Stimulated activated CD4-positive, alpha-beta T cell treated with anti-CD3 and anti-CD28 coated beads, Interleukin-4, amount 100 ng/mL, for 1 hour (primary cell): ENCODE measurements around the gene DPH2.

Experiments
- DNase-seq: peaks from one replicate; pipeline ENCODE4 v3.0.0-alpha.2; 2020

Gene DPH2

GRCh38 chr1:43970502-43970901 lies 692 bp downstream of the DPH2 start:
- no peak for DNase-seq

GRCh38 chr1:43970911-43971310 lies 1.1 kb downstream of the DPH2 start:
- no peak for DNase-seq

DNA sequence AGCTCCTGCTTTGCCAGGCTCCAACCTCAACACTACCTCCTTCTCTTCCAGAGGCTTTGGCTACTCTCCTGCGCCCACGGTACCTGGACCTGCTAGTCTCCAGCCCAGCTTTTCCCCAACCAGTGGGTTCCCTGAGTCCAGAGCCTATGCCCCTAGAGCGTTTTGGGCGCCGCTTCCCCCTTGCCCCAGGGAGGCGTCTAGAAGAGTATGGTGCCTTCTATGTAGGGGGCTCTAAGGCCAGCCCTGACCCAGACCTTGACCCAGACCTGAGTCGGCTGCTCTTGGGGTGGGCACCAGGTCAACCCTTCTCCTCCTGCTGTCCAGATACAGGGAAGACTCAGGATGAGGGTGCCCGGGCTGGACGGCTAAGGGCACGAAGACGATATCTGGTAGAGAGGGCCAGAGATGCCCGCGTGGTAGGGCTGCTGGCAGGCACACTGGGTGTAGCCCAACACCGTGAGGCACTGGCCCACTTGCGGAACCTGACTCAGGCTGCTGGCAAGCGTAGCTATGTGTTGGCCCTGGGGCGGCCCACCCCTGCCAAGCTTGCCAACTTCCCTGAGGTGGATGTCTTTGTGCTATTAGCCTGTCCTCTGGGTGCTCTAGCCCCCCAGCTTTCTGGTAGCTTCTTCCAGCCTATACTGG lies 1.6 kb downstream of the DPH2 start:
- DNase-seq, result no peak

- DNase-seq, result no peak
Measured at GRCh38 chr1:43973981-43974442, 4.2 kb downstream of the DPH2 start.

DNA sequence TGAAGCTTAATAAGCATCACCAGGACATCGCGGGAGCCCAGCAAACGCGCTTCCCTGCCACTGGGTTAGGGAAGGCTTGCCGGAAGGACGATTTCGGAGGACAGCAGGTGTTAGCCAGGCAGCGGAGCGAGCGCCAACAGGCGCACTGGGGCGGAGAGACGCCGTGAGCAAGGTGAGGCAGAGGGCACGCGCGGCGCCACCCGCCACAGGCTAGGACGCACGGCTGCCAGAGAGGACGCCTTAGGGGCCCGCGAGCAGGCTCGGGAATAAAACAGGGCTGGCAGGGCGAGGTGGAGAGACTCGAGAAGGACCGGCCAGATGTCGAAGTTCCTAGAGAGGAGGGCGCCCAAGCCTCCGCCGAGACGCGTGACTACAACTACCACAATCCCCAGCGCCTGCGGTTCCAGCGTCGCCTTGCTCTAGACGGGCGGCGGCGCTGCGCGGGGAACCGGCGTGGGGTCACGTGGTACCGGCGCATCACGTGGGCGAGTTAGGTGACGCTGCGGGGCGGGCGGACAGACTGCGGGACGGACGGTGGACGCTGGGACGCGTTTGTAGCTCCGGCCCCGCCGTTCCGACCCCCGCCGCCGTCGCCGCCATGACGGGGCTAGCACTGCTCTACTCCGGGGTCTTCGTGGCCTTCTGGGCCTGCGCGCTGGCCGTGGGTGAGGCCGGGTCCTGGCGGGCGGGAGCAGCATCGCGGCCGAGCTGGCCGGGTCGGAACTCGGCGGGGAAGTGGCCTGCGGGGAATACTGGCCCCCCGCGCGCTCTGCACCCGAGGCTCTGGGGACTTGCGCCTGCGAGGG lies 4.8 kb downstream of the DPH2 start, which contains the start of gene ATP6V0B:
Gene ATP6V0B, plus strand, starts transcription at position 518 of the 806 bp plus-strand sequence. Its CDS starts 81 bp downstream, at position 599.
- DNase-seq, result peak; percentile 98

DNA sequence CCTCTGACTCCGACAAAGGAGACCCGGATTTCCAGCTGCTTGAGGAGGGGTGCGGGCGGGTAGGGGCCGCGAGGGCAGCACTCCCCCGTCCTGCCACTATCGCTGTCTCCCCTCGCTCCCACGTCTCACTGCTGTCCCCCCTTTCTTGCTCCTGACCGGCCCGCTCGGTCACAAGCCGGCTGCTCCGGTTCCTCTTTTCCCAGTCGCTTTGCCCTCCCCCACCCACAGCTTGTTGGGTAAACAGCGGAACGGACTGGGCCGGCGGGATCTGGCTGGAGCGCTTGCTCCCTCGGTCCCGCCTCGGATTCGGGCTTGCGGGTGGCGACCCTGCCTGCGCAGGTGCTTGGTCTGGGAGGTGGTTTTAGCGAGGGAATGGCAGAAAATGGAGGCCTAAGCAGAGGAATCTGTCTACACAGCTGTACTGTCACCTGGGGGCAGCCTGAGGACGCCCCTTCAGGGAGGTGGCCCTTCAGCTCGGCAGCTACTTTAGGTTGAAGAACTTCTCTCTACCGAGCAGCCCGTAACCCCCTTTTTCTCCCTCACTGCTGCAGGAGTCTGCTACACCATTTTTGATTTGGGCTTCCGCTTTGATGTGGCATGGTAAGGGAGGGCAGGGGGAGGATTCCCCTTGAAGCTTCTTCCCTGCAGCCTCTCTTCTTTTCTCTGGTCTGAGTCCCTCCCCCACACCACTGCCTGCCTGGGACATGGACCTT lies 5.6 kb downstream of the DPH2 start:
- DNase-seq, result peak; percentile 24

DNA sequence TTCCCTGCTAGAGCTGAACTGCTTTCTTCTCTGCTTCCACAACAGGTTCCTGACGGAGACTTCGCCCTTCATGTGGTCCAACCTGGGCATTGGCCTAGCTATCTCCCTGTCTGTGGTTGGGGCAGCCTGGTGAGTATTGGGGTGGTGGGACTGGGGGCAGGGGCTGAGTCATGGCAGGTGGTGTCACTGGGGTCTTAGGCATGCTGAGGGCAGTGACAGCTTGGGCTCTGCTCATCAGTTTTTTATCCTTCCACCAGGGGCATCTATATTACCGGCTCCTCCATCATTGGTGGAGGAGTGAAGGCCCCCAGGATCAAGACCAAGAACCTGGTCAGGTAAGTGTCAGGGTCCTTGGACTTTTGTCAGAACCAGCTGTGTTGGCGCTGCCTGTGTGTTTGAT lies 6.2 kb downstream of the DPH2 start:
- no peak for DNase-seq

DNA sequence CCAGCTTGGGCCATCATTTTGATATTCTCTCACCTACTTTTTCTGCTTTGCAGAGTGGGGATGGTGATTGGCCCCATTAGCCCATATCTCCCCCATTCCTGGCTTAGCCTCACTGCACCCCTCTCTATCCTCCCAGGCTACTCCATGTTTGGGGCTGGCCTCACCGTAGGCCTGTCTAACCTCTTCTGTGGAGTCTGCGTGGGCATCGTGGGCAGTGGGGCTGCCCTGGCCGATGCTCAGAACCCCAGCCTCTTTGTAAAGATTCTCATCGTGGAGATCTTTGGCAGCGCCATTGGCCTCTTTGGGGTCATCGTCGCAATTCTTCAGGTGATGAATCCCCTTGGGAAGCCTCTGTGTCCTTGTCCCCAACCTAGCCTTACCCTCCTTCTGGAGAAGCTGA lies 7.1 kb downstream of the DPH2 start:
- DNase-seq, result no peak

DNA sequence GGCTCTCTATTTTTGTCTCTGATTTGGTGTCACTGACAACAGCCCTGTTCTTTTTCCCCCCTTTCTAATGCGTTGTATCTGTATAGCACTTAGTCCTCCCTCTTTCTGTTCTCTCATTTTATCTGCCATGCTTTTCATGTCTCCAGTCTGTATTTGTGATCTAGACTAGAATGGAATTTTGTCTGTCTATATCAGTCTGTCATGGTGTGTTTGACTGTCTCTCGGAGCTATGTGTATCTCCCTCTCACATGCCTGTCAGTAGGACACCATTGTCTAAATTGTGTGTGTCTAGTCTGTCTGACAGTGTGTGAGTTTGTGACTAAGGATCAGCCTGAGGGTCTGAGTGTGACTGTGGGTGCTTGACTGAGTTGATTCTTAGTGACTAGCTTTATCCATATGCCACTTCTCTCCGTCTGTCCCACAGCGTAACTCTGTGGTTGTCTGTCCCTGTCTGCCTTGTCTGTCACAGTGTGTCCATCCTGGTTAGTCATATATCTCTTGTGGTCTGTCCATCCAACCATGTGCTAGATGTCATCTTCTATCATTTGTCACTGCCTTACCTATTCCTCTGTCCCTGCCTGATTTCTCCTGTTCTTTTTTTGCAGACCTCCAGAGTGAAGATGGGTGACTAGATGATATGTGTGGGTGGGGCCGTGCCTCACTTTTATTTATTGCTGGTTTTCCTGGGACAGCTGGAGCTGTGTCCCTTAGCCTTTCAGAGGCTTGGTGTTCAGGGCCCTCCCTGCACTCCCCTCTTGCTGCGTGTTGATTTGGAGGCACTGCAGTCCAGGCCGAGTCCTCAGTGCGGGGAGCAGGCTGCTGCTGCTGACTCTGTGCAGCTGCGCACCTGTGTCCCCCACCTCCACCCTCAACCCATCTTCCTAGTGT lies 7.8 kb downstream of the DPH2 start:
- DNase-seq, result no peak

DNA sequence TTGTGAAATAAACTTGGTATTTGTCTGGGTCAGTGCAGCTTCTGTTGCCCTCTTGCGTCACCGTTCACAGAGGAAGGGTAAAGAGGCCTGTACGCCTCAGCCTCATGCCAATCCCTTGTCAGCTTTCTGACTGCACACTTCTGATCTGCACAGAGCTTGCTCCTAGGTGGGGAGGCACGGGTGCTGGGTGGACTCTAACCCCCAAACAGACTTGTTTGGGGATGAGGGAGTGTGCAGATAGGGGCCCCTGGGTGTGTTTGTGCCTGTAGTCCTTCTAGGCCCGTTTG lies 8.4 kb downstream of the DPH2 start:
- no peak for DNase-seq

- DNase-seq, result peak; percentile 50
Measured at GRCh38 chr1:43978551-43979260, 8.9 kb downstream of the DPH2 start, which contains the start of gene B4GALT2. TSS of gene B4GALT2 (plus strand) at chr1:43979210. CDS start at chr1:43981161, 1,951 bp downstream.

DNA sequence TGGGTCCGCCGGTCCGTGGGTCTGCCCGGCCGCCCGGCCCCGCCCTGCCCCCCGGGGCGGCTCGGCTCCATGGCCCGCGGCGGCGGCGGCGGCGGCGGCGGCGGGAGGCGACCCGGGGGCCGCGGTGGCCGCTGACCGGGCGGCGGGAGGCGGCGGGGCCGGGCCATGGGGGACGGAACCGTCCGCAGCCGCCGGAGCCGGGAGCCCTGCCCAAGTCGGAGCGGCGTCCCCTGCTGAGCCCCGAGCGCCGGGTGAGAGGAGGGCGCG lies 9.4 kb downstream of the DPH2 start:
- no peak for DNase-seq

- peak; percentile 34 for DNase-seq
Measured at GRCh38 chr1:43979528-43980254, 9.9 kb downstream of the DPH2 start.

GRCh38 chr1:43980255-43981134 lies 10.7 kb downstream of the DPH2 start:
- no peak for DNase-seq

GRCh38 chr1:43981135-43981491 lies 11.3 kb downstream of the DPH2 start:
- DNase-seq, result no peak

DNA sequence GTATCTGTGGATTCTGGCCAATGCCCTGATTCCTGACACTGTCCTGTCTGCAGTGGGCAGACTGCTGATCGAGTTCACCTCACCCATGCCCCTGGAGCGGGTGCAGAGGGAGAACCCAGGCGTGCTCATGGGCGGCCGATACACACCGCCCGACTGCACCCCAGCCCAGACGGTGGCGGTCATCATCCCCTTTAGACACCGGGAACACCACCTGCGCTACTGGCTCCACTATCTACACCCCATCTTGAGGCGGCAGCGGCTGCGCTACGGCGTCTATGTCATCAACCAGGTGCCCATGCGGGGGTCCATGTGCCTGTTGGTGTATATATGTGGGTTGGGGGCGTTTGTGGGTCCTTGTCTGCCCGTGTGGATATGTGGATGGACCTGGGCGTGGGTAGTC lies 11.8 kb downstream of the DPH2 start:
- no peak for DNase-seq

- no peak for DNase-seq
Measured at GRCh38 chr1:43982241-43982640, 12.4 kb downstream of the DPH2 start.

DNA sequence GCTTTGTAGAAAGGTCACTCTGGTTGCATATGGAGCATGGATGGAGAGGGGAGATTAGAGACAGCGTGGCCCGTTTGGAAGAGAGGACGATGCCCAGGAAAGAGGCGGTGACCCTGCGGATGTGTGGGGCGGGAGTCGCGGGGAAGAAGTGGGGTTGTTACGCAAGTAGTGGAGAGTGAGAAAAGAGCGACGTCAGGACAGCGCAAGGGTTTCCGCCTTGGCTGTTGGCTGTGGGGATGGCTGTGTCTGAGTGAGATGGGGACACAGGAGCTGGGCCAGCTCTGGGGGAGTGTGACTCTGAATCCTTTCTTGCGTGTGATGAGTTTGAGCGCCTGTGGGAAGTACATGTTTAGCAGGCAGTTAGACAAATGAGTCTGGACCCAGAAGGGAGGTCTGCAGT lies 13.0 kb downstream of the DPH2 start:
- no peak for DNase-seq

GRCh38 chr1:43983253-43983899 lies 13.6 kb downstream of the DPH2 start:
- DNase-seq, result no peak

DNA sequence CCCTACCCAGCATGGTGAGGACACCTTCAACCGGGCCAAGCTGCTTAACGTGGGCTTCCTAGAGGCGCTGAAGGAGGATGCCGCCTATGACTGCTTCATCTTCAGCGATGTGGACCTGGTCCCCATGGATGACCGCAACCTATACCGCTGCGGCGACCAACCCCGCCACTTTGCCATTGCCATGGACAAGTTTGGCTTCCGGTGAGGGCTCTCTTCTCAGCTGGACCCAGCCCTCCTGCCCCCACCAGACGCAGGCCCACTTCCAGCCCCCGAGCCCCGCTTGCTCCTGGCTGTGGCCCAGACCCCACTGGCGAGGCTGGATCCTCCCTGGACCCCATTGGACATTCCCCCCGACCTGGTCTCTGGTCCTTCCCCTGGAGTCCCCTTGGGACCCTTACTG lies 15.0 kb downstream of the DPH2 start:
- DNase-seq, result no peak
